ENCODE results near the gene STXBP6.

The STXBP6 gene

GRCh38 chr14:24885410-24885913 lies 164.5 kb downstream of the STXBP6 start:
- no peak for DNase-seq (ENCODE audit: low read depth)

GRCh38 chr14:24883576-24883975 lies 166.4 kb downstream of the STXBP6 start:
- DNase-seq (ENCODE audit: low read depth), result no peak

- DNase-seq (ENCODE audit: low read depth), result no peak
These were observed 168.6 kb downstream of the STXBP6 start for GRCh38 chr14:24881116-24881893.

- no peak for DNase-seq (ENCODE audit: low read depth)
These were observed 169.3 kb downstream of the STXBP6 start for GRCh38 chr14:24880689-24881088.

GRCh38 chr14:24879661-24880386 lies 170.1 kb downstream of the STXBP6 start:
- DNase-seq (ENCODE audit: low read depth), result no peak

GRCh38 chr14:24876996-24877395 lies 173.0 kb downstream of the STXBP6 start:
- no peak for DNase-seq (ENCODE audit: low read depth)

- no peak for DNase-seq (ENCODE audit: low read depth)
These were observed 173.7 kb downstream of the STXBP6 start for GRCh38 chr14:24875991-24876878.

- no peak for DNase-seq (ENCODE audit: low read depth)
These were observed 174.6 kb downstream of the STXBP6 start for GRCh38 chr14:24875203-24875838.

- no peak for DNase-seq (ENCODE audit: low read depth)
These were observed 175.3 kb downstream of the STXBP6 start for GRCh38 chr14:24874514-24875202.

- no peak for DNase-seq (ENCODE audit: low read depth)
These were observed 176.4 kb downstream of the STXBP6 start for GRCh38 chr14:24873551-24873950.

GRCh38 chr14:24870949-24871701 lies 178.8 kb downstream of the STXBP6 start:
- no peak for DNase-seq (ENCODE audit: low read depth)

GRCh38 chr14:24868389-24868788 lies 181.6 kb downstream of the STXBP6 start:
- no peak for DNase-seq (ENCODE audit: low read depth)

- no peak for DNase-seq (ENCODE audit: low read depth)
These were observed 183.8 kb downstream of the STXBP6 start for GRCh38 chr14:24866067-24866639.

GRCh38 chr14:24863968-24864684 lies 185.8 kb downstream of the STXBP6 start:
- no peak for DNase-seq (ENCODE audit: low read depth)

GRCh38 chr14:24861083-24861630 lies 188.8 kb downstream of the STXBP6 start:
- no peak for DNase-seq (ENCODE audit: low read depth)

- no peak for DNase-seq (ENCODE audit: low read depth)
These were observed 190.4 kb downstream of the STXBP6 start for GRCh38 chr14:24859559-24859958.

GRCh38 chr14:24858684-24859083 lies 191.3 kb downstream of the STXBP6 start:
- no peak for DNase-seq (ENCODE audit: low read depth)

- DNase-seq (ENCODE audit: low read depth), result no peak
These were observed 191.9 kb downstream of the STXBP6 start for GRCh38 chr14:24858052-24858451.

GRCh38 chr14:24857277-24857676 lies 192.7 kb downstream of the STXBP6 start:
- DNase-seq (ENCODE audit: low read depth), result no peak
